CD4-positive, alpha-beta T cell (primary cell): ENCODE data around the gene CLINT1. TPM values are rescaled to one million over a fixed set of nuclear protein-coding genes. Genes with fewer than 3 reads are reported as not detected.

Experiments used
- ATAC-seq: fragments of 200-7000 bp; cut with Tn5 transposase; one replicate; pipeline ENCODE4 v1.10.0; 2022; ENCODE audit warnings: mild to moderate bottlenecking; ENCODE audit not compliant: poor library complexity
- CTCF ChIA-PET: fragments of 350-600 bp; sonication (Branson Sonifier 250); formaldehyde crosslinking; loops from one replicate; lab custom pipeline; 2021; ENCODE audit warnings: antibody characterized with exemption, inconsistent platforms; lab: Charles Lee
- POLR2A ChIA-PET: fragments of 350-600 bp; sonication (Branson Sonifier 250); formaldehyde crosslinking; loops from one replicate; lab custom pipeline; 2021; ENCODE audit warnings: antibody characterized with exemption, inconsistent platforms; lab: Charles Lee
- DNase-seq, 14 experiments: peaks; one replicate each; pipeline ENCODE4 v3.0.0-alpha.2; 2013 to 2020; ENCODE audit warnings: mixed read lengths in 2 of 14
- H3K27ac ChIP-seq, 2 donors: one replicate each; pipeline versions ENCODE4 v1.5.1 to v1.7.0; 2013; ENCODE audit warnings: low read length in 2 of 2, low read depth in 1 of 2, mild to moderate bottlenecking in 1 of 2
- H3K27me3 ChIP-seq, 2 experiments: 1 replicate in 1 of 2; 2 replicates in 1 of 2; pipeline versions ENCODE4 v1.6.1 to v1.7.0; 2013; ENCODE audit warnings: low read length in 2 of 2, control low read depth in 1 of 2, mild to moderate bottlenecking in 1 of 2, moderate library complexity in 1 of 2; ENCODE audit not compliant: insufficient read depth in 2 of 2, control insufficient read depth in 1 of 2
- H3K36me3 ChIP-seq: one replicate; pipeline ENCODE4 v1.6.1; 2013; ENCODE audit warnings: low read length, control low read depth; ENCODE audit not compliant: insufficient read depth
- H3K4me1 ChIP-seq: one replicate; pipeline ENCODE4 v1.6.1; 2013; ENCODE audit warnings: low read length, control low read depth; ENCODE audit not compliant: insufficient read depth
- H3K4me3 ChIP-seq: one replicate; pipeline ENCODE4 v1.5.1; 2013; ENCODE audit warnings: mild to moderate bottlenecking, low read length, moderate library complexity
- H3K9me3 ChIP-seq, 2 experiments: 1 replicate in 1 of 2; 2 replicates in 1 of 2; pipeline versions ENCODE4 v1.6.1 to v1.7.0; 2013; ENCODE audit warnings: low read length in 2 of 2, mild to moderate bottlenecking in 2 of 2, control low read depth in 1 of 2, moderate library complexity in 1 of 2; ENCODE audit not compliant: control insufficient read depth in 1 of 2, insufficient read depth in 1 of 2
- H3K27ac Mint-ChIP-seq: one replicate; pipeline ENCODE4 v1.8.0; 2020; ENCODE audit warnings: mixed read lengths
- H3K27me3 Mint-ChIP-seq: one replicate; pipeline ENCODE4 v1.8.0; 2021; ENCODE audit warnings: mixed read lengths
- H3K36me3 Mint-ChIP-seq: one replicate; pipeline ENCODE4 v1.8.0; 2021; ENCODE audit warnings: low read depth, mixed read lengths
- H3K4me1 Mint-ChIP-seq: one replicate; pipeline ENCODE4 v1.8.0; 2021; ENCODE audit warnings: low read depth, mixed read lengths
- H3K4me3 Mint-ChIP-seq: one replicate; pipeline ENCODE4 v1.8.0; 2020; ENCODE audit warnings: mild to moderate bottlenecking, mixed read lengths
- H3K9me3 Mint-ChIP-seq: one replicate; pipeline ENCODE4 v1.8.0; 2020; ENCODE audit warnings: mixed read lengths
- CTCF ChIP-seq: fragments of 200-600 bp; IDR thresholded peaks from one replicate; pipeline ENCODE4 v1.8.0; 2022; ENCODE audit warnings: antibody characterized with exemption, mild to moderate bottlenecking
- intact Hi-C, 2 experiments: fragments of 100-400 bp; cut with DNase I in 1 of 2; cut with micrococcal nuclease in 1 of 2; formaldehyde crosslinking; loops; one replicate each; pipeline versions ENCODE4 v1.15.1 to v1.9.0; 2023 to 2025; cut with DNase I, micrococcal nuclease
- total RNA-seq, 174 experiments: library from RNA in 2 of 174; stranded (reverse) in 2 of 174; gene quantifications; one replicate each; pipeline ENCODE4 v1.2.3 and lab custom pipeline; 2021 to 2026

The CLINT1 gene
- total RNA-seq, 2 experiments from 2014 or later = 89.9 to 91.3 TPM

- no peak for TF ChIP-seq CTCF
- Histone ChIP-seq H3K27ac (no peak overlapping the region), H3K4me1 (no peaks in the 10 kb centered on the region), H3K9me3 (no peaks in the 10 kb centered on the region), H3K36me3 (peaks cover 27% of the 10 kb centered on the region), H3K4me3 (no peak overlapping the region), H3K27me3 (no peaks in the 10 kb centered on the region)
- DNase-seq = no peak
- ChIA-PET CTCF (interaction anchor here (1.1 kb wide), 1 partner anchor 23 kb away, joined by 3 read pairs; no protein-coding TSS in a partner anchor), POLR2A (no interaction called here)
- peaks cover 38% of the 10 kb centered on the region for H3K36me3 Mint-ChIP-seq
- no peaks in the 10 kb centered on the region for H3K27me3 Mint-ChIP-seq
- no peaks in the 10 kb centered on the region for H3K9me3 Mint-ChIP-seq
- H3K4me3 Mint-ChIP-seq = no peak overlapping the region
- peaks cover 12% of the 10 kb centered on the region for H3K4me1 Mint-ChIP-seq
- no peak overlapping the region for H3K27ac Mint-ChIP-seq
- intact Hi-C loops = no loop called here
- no peak for ATAC-seq
These were observed 108.6 kb downstream of the CLINT1 start for GRCh38 chr5:157750320-157750719.

- intact Hi-C loops = loop anchor here in 1 of 2 experiments (5.0 kb wide), 1 partner anchor 108 kb away; the partner anchor contains the start of gene CLINT1
These were observed 109.5 kb downstream of the CLINT1 start for GRCh38 chr5:157749462-157749799.

GRCh38 chr5:157748760-157749461 is 110.0 kb downstream of the CLINT1 start:
- H3K9me3 ChIP-seq = no peaks in the 10 kb centered on the region
- DNase-seq (no peak), ATAC-seq (no peak)
- H3K36me3 ChIP-seq = peaks cover 16% of the 10 kb centered on the region
- peaks cover 30% of the 10 kb centered on the region for H3K36me3 Mint-ChIP-seq
- no peaks in the 10 kb centered on the region for H3K9me3 Mint-ChIP-seq
- H3K27ac ChIP-seq = no peak overlapping the region
- intact Hi-C loops = loop anchor here in 1 of 2 experiments (5.0 kb wide), 1 partner anchor 108 kb away; the partner anchor contains the start of gene CLINT1
- H3K27me3 ChIP-seq = no peaks in the 10 kb centered on the region
- no peak overlapping the region for H3K27ac Mint-ChIP-seq
- peaks cover 12% of the 10 kb centered on the region for H3K4me1 ChIP-seq
- H3K27me3 Mint-ChIP-seq = no peaks in the 10 kb centered on the region
- no peak for TF ChIP-seq CTCF
- POLR2A ChIA-PET = no interaction called here
- H3K4me3 Mint-ChIP-seq = no peak overlapping the region
- H3K4me3 ChIP-seq = no peak overlapping the region
- CTCF ChIA-PET = no interaction called here
- H3K4me1 Mint-ChIP-seq = peaks cover 25% of the 10 kb centered on the region

More at GRCh38 chr5:157749462-157749799, 109.5 kb downstream of the CLINT1 start:
- Histone ChIP-seq H3K27me3 (no peaks in the 10 kb centered on the region), H3K9me3 (no peaks in the 10 kb centered on the region), H3K4me1 (peaks cover 9% of the 10 kb centered on the region), H3K36me3 (peaks cover 19% of the 10 kb centered on the region), H3K27ac (no peak overlapping the region), H3K4me3 (no peak overlapping the region)
- no peaks in the 10 kb centered on the region for H3K27me3 Mint-ChIP-seq
- no peak for TF ChIP-seq CTCF
- ChIA-PET CTCF (no interaction called here), POLR2A (no interaction called here)
- H3K4me1 Mint-ChIP-seq = peaks cover 21% of the 10 kb centered on the region
- H3K27ac Mint-ChIP-seq = no peak overlapping the region
- no peak for DNase-seq
- peaks cover 31% of the 10 kb centered on the region for H3K36me3 Mint-ChIP-seq
- no peak for ATAC-seq
- no peaks in the 10 kb centered on the region for H3K9me3 Mint-ChIP-seq
- H3K4me3 Mint-ChIP-seq = no peak overlapping the region
